ENCODE measurements around the gene TAS2R41.

TAS2R41 gene

DNA sequence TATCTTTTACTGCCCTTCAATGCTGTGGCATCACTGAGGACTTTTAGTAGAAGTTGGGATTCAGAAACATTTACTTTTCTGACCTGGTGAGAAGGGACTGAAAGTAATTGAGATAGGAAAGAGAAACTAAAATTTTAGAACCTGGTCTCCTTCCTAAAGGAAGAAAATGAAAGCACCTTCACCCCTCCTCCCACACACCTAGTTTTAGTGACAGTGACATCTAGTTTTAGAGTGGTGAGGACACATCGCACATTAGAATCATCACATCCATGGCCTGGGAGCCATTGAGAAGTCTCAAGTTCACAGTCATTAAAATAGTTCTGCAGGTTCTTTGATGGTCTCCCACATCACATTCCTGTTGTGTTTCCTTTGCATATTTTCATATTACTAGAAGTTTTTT is 16.1 kb downstream of the TAS2R41 start:
- no peak for DNase-seq (ENCODE audit: low read depth)

GRCh38 chr7:143494622-143495021 is 16.9 kb downstream of the TAS2R41 start:
- DNase-seq (ENCODE audit: low read depth): no peak

DNA sequence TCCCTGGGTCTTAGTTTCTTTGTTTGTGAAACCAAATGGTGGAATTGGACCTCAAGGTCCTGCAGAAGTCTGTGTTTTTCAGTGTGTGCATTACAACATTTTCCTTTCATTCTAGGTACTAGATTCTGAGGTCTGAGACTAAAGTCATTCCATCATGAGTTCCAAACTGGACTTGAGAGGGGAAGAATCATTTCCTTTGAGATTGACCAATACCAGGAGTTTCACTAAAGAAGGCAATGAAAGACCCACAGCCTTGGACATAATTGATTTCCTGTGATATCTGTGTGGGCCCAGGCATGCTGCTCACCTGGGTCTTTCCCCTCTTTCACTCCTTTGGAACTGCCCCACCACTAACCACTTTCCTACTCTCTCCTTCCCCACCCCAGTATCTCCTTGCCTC is 18.2 kb downstream of the TAS2R41 start:
- DNase-seq (ENCODE audit: low read depth): no peak

- no peak for DNase-seq (ENCODE audit: low read depth)
These were observed 18.6 kb downstream of the TAS2R41 start for GRCh38 chr7:143496263-143496662.

DNA sequence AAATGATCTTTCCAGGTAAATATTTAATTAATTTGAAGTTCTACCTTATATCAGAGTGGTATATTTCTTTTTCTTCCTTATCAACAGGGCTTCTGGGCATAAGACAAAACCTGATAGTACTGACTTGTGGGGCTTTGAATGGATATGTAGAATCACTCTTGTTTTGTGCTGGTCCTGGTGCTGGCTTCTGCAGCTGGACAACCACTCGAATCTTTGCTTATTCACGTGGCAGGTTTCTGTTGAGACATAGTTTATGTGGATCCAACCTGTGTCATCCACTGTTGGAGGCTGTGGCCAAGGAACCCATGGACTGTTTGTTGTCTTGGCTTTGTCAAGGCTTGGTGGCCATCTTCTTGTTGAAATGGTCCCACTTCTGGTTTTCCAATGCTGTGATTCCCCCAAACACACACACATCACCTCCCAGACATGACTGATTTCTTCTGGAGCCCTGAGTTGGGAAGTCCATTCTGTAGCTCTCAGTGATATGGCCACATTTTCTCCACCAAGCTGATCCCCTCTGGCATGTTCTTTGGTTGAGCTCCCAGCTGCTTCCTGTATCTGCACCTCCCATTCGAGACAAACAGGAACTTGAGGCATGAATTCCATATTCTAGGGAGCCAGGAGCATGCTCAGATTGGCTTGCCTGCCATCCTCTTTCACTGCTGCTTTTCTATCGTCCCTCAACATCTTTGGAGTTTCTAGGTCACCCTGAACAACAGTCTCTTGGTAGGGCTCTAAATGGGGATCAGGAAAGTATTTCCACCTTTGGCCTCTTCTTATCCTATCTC is 19.5 kb downstream of the TAS2R41 start:
- DNase-seq (ENCODE audit: low read depth): no peak

DNA sequence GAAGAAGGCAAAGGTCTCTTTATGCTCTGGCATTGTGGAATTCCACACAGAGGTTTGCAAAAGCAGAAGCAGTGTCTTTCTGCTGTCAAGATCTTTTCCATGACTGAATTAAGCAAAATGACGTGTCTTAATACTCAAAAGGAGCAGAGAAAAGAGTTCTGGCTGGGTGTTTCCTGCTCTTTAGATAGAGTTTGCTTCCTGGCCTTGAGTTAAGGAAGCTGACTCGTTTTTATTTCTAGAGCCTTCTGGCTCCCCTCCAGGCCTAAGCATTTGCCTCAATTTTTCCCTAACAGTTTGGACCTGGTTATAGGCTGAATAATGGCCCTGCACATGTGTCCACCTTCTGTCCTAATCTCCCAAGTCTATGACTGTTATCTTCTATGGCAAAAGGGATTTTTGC is 21.6 kb downstream of the TAS2R41 start:
- DNase-seq (ENCODE audit: low read depth): no peak

- DNase-seq (ENCODE audit: low read depth): no peak
These were observed 22.2 kb downstream of the TAS2R41 start for GRCh38 chr7:143499743-143500348.

GRCh38 chr7:143503261-143503660 is 25.6 kb downstream of the TAS2R41 start:
- no peak for DNase-seq (ENCODE audit: low read depth)

DNA sequence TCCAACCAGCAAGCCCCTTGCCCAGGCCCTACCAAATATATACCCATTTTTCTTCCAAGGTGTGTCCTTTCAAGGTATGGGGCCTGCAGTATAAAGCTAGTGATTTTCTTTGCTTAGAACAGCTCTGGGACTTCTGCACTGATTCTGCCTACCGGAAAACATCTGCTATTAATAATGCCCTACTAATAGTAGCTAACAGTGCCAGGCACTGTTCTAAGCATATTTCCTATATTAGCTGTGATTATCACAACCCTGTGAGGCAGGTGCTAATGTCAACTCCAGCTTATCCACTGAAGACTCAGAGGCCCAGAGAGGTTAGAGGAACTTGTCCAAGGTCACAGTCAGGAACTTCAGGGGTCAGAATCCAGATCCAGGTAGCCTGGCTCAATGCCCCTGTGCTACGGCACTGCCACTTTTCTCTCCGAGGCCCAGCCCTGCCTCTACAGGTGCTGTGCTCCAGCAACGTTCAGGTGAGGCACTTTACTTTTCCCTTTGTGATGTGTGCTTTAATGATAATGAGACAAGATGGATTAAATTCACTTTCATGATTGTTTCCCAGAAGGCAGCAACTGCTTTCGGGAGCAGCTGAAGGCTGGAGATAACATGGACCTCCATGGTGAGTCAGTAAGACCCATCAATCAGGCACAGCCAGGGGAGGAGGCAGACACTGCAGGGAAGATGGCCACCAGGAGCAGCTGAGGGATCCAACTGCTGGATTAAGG is 26.7 kb downstream of the TAS2R41 start:
- no peak for DNase-seq (ENCODE audit: low read depth)

DNA sequence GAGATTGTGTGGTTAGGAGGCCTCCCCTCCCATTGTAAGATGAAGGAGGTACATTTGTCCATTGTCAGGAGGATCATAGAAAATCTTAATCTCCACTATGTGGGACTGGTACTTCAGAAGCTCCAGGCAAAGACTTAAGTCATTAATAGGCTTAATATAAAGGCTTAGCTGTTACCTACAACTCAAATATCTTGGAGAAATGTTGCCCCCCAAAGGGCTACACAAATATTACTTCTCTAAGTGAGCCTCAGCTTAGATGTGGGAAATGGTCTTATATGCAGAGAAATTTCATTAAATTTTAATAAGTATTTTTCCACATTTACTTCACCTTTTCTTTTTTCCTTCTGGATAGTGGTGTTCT is 27.2 kb downstream of the TAS2R41 start:
- no peak for DNase-seq (ENCODE audit: low read depth)

DNA sequence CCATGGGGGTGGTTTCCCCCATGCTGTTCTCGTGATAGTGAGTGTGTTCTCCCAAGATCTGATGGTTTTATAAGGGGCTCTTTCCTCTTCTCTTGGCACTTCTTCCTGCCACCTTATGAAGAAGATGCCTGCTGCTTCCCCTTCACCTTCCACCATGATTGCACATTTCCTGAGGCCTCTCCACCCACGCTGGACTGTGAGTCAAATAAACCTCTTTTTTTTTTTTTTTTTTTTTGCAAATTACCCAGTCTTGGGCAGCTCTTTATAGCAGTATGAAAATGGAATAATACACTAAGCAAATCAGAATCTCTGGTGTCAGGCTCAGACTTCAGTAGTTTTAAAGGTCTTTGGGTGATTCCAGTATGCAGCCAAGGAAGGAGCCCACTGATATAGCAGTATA is 28.2 kb downstream of the TAS2R41 start:
- DNase-seq (ENCODE audit: low read depth): no peak

DNA sequence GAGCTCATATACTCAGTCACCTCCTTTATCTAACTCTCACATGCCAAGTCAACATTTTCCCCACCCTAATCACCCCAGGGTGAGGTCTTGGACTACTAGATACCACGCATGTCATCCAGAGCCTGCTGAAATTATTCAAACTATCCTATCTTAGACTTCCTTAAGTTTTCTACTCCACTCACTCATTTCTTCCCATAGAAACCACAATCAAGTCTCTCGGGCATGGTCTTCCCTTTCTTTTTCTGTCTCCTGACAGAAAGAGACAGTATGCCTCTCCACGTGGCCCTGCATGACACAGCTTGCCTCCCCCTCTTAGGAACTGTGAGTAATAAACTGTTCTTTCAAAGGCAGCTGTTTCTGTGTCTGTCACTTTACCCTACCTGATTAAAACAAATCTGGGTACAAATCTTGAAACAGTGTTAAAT is 29.4 kb downstream of the TAS2R41 start:
- no peak for DNase-seq (ENCODE audit: low read depth)

DNA sequence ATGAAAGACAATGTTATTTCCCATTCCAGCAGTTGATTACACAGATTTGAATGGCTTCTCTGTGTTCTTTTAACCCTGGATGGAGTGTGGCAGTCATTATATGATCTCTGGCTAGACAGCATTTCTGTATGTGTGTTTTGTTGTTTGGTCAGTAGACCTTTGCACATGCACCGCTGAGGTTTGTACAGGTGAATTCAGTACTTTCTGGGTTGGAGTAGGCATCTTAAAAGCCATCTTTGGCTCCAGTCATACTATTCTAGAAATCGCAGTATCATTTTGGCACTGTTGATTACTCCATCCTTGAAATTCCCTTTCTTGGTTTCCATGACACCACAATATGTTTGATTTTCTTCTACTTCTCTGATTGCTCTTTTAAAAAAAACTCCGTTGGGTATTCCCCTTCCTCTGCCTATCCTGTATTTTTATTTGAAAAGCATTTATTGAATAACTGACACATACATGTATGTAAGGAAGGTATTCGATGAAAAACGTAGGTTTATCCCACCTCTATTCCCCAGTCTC is 29.9 kb downstream of the TAS2R41 start:
- DNase-seq (ENCODE audit: low read depth): no peak

DNA sequence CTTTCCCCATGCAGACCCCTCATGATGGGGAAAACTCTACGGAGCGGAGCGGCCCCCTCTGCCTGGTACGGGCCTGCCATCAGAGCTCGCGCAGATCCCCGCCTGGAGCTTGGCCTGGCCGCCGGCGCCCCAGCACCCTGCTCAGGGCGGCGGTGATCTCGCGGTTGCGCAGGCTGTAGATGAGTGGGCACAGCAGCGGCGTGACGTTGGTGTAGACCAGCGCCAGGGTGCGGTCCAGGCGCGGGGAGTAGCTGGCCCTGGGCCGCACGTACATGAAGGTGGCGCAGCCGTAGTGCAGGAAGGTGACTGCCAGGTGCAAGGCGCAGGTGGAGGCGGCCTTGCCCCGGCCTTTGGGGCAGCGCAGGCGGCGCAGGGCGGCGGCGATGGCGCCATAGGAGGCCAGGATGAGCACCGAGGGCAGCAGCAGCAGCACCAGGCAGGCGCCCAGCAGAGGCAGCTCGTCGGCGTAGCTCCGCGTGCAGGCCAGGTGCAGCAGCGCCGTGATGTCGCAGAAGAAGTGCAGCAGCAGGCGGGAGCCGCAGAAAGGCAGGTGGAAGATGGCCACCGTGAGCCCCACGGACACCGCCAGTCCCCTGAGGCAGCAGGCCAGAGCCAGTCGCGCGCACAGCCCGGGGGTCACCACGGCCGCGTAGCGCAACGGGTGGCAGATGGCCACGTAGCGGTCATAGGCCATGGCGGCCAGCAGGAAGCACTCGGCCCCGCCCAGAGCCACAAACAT is 33.4 kb downstream of the TAS2R41 start:
- DNase-seq (ENCODE audit: low read depth): no peak

DNA sequence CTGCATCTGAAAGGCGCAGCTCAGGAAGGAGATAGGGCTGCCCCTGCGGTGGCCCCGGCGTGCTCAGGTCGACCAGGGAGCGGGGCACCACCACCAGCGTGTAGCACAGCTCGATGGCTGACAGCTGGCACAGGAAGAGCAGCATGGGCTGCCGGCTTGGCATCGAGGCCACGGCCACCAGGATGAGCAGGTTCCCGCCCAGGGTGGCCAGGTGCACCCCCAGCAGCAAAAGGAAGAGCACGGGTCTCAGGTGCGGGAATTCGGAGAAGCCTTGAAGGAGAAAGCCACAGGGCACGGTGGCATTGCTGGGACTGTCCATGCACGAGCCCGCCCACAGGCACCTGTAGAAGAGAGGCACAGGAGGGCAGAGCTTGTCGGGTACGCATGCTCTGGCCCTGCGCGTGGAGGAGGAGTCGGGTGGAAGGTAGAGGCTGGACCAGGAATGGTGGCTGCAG is 33.9 kb downstream of the TAS2R41 start:
- DNase-seq (ENCODE audit: low read depth): no peak

DNA sequence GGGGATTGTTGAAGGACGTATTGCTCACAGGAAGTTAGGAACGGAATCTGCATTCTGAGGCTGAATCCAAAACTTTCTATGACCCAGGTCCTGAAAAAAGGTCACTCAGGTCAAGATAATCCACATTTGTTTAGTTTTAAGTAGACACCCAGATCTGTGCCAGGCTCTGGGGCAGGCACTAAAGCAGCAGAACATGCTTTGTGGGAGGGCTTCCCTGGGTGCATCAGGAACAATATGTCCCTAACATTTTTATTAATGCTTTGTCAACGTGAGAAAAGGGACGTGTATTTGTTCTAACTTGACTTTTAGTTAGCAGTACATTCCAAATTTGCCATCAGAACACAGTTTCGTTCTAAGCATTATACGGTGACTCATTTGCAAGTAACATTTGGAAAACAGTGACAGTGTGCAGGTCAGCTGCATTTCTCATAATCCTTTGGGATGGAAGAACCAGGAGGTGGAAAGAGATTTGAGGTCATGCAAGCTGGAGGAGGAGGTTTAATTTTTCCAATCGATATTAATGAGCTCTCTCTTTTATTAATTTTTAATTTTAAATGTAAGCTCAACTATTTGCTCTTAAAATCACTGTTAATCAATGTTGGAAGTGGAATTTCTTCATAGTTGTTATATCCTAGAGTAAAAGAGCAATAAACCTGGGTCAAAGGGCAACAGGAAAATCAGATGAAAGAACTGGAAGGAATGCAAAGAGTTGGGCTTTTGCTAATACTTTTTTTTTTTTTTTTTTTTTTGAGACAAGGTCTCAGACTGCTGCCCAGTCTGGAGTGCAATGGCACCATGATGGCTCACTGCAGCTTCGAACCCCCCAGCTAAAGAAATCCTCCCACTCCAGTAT is 35.0 kb downstream of the TAS2R41 start:
- no peak for DNase-seq (ENCODE audit: low read depth)

GRCh38 chr7:143514487-143514886 is 36.8 kb downstream of the TAS2R41 start:
- no peak for DNase-seq (ENCODE audit: low read depth)

GRCh38 chr7:143514995-143515735 is 37.5 kb downstream of the TAS2R41 start:
- no peak for DNase-seq (ENCODE audit: low read depth)

- DNase-seq (ENCODE audit: low read depth): no peak
These were observed 39.3 kb downstream of the TAS2R41 start for GRCh38 chr7:143516981-143517380.

DNA sequence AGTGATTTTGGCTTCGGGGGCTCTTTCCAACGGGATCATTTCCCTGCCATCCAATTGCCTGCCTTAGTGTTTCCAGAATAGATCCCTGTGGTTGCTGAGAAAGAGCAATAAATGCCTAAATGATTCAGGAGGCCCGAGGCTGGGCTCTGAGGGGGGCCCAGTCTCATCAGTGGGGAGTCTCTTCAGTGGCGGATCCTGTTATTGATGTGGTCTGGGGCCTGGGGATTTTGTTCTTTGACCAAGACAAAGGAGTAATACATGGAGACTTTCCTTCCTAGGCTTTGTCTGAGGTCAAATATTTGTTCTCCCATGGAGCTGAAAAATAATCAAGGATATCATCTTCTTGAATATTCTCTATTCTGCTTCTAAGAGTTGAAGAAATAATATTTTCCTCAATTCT is 40.8 kb downstream of the TAS2R41 start:
- DNase-seq (ENCODE audit: low read depth): no peak

DNA sequence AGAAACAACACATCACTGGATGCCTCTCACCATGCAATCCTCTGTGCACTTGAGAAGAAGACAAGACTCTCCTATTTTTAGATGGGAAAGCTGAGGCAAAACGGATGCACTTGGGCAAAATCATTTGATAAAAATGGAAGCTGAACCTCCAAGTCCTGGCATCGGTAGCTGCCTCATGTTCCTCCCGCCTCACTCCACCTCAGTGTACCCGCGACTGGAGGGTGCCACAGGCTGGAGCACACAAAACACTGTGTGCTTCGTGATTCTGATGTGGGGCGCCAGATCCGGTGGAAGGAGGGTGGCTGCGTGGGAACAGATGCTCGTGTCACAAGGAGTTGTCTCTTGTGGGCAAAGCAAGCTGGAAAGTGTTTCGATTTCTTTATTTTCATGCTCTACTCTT is 41.3 kb downstream of the TAS2R41 start:
- no peak for DNase-seq (ENCODE audit: low read depth)
